ENCODE data around the gene MTR. TPM values are rescaled to one million over a fixed set of nuclear protein-coding genes. Genes with fewer than 3 reads are reported as not detected.

Gene MTR
- total RNA-seq, 1 donor from 2014 or later: 37.1 TPM

DNA sequence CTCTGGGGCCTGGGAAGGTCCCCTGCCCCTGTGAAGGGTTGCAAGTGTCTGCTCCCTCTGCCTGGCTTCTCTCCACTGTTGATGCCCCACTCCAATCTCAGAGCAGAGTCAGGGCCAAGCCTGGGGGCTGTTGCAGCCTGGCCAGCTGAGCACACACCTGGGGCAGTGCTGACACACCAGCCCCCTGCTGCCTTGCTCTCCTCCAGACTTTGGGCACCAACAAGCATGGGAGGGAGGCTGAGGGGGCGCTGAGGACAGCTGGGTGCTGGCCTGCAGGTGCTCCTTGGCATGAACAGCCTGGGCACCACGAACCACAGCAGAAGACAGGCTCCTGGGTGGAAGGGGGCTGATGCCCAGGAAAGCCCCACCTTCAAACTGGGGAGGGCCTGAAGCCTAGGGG lies 9.6 kb upstream of the MTR start:
- intact Hi-C loops (cut with micrococcal nuclease): no loop called here
- ATAC-seq (ENCODE audit: low read depth): no peak
- peaks cover 15% of the 10 kb centered on the region for H3K27me3 Mint-ChIP-seq
- H3K4me3 Mint-ChIP-seq: no peak overlapping the region
- CTCF ChIA-PET: no interaction called here
- H3K4me1 Mint-ChIP-seq: no peaks in the 10 kb centered on the region
- no peak for DNase-seq
- POLR2A ChIA-PET: no interaction called here
- H3K36me3 Mint-ChIP-seq (ENCODE audit: low read depth): no peaks in the 10 kb centered on the region
- H3K27ac Mint-ChIP-seq: no peak overlapping the region
- no peaks in the 10 kb centered on the region for H3K9me3 Mint-ChIP-seq
- TF ChIP-seq, protein P1, sequence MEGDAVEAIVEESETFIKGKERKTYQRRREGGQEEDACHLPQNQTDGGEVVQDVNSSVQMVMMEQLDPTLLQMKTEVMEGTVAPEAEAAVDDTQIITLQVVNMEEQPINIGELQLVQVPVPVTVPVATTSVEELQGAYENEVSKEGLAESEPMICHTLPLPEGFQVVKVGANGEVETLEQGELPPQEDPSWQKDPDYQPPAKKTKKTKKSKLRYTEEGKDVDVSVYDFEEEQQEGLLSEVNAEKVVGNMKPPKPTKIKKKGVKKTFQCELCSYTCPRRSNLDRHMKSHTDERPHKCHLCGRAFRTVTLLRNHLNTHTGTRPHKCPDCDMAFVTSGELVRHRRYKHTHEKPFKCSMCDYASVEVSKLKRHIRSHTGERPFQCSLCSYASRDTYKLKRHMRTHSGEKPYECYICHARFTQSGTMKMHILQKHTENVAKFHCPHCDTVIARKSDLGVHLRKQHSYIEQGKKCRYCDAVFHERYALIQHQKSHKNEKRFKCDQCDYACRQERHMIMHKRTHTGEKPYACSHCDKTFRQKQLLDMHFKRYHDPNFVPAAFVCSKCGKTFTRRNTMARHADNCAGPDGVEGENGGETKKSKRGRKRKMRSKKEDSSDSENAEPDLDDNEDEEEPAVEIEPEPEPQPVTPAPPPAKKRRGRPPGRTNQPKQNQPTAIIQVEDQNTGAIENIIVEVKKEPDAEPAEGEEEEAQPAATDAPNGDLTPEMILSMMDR (IDR thresholded peaks at IDR 0.05): no peak

DNA sequence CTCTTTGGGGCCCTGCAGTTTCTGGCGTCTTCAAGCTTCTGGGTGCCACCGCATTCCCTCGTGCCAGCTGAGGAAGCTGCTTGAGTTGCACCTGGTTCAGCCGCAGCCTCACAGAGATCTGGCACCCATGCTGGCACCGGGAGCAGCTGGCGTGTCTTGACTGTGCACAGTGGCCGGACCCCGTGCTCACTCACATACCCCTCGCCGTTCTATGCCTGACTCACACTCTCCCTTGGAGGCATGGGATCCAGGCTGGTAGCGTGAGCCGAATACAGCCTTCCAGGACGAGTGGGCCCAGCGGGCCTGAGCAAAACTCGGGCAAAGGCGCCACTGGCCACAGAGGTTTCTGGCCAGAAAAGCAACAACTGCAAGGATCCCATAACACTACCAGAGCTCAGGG lies 8.6 kb upstream of the MTR start:
- ChIA-PET POLR2A (interaction anchor here (1.5 kb wide), 1 partner anchor 9 kb away, joined by 3 read pairs; the partner anchor contains the start of gene MTR), CTCF (no interaction called here)
- Mint-ChIP-seq H3K9me3 (no peaks in the 10 kb centered on the region), H3K4me3 (no peak overlapping the region), H3K27ac (no peak overlapping the region), H3K4me1 (no peaks in the 10 kb centered on the region), H3K27me3 (peaks cover 14% of the 10 kb centered on the region), H3K36me3 (ENCODE audit: low read depth) (no peaks in the 10 kb centered on the region)
- intact Hi-C loops (cut with micrococcal nuclease): no loop called here
- ATAC-seq (ENCODE audit: low read depth): no peak
- TF ChIP-seq, protein P1 (IDR thresholded peaks at IDR 0.05): no peak
- no peak for DNase-seq

DNA sequence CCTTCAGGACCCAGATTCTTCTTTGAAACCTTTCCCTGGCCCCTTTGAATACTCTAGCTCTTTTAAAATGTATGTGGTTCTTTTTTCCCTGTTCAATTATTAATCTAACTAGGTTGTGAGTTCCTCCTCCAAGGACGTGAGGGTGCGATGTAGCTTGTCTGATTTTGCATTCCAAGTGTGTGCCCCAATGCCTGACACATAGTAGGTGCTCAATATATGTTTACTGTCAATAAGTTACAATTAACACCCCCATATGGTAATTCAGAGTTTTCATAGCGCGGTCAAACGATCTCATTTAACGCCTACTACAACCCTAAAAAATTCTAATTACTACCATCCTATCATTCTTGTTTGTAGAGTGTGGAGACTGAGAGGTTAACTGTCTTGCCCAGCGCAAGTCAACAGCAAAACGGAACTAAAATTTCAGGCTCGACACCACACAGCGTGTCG lies 482 bp upstream of the MTR start:
- ATAC-seq (ENCODE audit: low read depth): no peak
- no peaks in the 10 kb centered on the region for H3K9me3 Mint-ChIP-seq
- peak overlapping the region; percentile 98 for H3K27ac Mint-ChIP-seq
- peaks cover 2% of the 10 kb centered on the region for H3K27me3 Mint-ChIP-seq
- POLR2A ChIA-PET: interaction anchor here (0.9 to 1.6 kb wide), 4 partner anchors 8 to 820 kb away, joined by 3 to 7 read pairs (median 3); partner anchors contain the start of gene HEATR1
- intact Hi-C loops (cut with micrococcal nuclease): loop anchor here (1.0 to 10.0 kb wide), 6 partner anchors 190 to 1290 kb away; partner anchors contain the start of genes B3GALNT2, GPR137B and HEATR1
- H3K4me1 Mint-ChIP-seq: peaks cover 36% of the 10 kb centered on the region
- no peak for DNase-seq
- CTCF ChIA-PET: interaction anchor here (0.9 to 1.5 kb wide), 2 partner anchors 35 to 190 kb away, joined by 4 to 5 read pairs; partner anchors contain the start of gene HEATR1
- TF ChIP-seq, protein P1 (IDR thresholded peaks at IDR 0.05): no peak
- peaks cover 12% of the 10 kb centered on the region for H3K36me3 Mint-ChIP-seq (ENCODE audit: low read depth)
- peak overlapping the region; percentile 97 for H3K4me3 Mint-ChIP-seq

DNA sequence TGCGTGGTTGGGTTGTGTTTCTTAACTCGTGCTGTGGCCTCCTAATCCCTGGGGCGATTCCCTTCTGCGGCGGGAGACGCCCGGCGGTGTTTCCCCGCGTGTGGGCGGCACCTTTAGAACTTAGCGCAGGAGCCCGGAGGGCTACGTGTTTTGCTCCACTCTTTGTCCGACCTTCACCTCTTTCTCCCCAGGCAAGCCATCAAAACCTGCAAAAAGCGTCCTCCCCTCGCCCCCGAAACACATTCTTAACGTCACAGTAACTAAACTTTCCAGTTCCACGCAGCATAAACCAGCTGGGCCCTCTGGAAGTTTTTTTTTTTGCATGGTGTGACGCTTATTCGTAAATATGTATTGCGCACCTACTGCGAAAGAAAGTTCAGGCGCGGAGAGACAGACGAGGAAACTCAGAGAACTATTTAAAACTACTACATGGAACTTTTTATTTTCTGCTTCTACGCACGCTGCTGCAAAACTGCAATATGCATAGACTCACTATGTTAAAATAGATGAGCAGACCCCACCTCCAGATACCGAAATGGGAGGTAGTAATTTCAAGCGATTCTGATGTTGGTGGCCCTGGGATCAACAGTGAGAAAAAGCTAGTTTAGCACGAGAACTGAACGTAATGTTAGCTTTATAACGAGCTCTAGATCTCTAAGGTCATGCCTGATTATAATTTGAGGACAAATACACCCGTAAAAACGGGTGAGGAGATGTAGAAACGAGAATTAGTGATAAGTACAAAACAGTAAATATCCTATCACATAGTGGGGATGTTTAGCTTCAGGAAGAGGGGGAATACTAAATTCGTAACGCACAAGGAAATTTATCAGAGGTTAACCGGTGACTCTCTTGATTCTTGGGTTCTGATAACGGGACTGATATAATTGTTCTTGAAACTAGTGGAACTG lies 920 bp downstream of the MTR start:
- no peaks in the 10 kb centered on the region for H3K9me3 Mint-ChIP-seq
- peak overlapping the region; percentile 98 for H3K27ac Mint-ChIP-seq
- ATAC-seq (ENCODE audit: low read depth): no peak
- no peak for DNase-seq
- TF ChIP-seq, protein P1 (IDR thresholded peaks at IDR 0.05): no peak
- peaks cover 15% of the 10 kb centered on the region for H3K36me3 Mint-ChIP-seq (ENCODE audit: low read depth)
- peaks cover 2% of the 10 kb centered on the region for H3K27me3 Mint-ChIP-seq
- H3K4me1 Mint-ChIP-seq: peaks cover 47% of the 10 kb centered on the region
- intact Hi-C loops (cut with micrococcal nuclease): loop anchor here (1.0 to 10.0 kb wide), 6 partner anchors 192 to 1291 kb away; partner anchors contain the start of genes B3GALNT2, GPR137B and HEATR1
- CTCF ChIA-PET: no interaction called here
- peak overlapping the region; percentile 97 for H3K4me3 Mint-ChIP-seq
- POLR2A ChIA-PET: interaction anchor here (0.8 kb wide), 1 partner anchor 16 kb away, joined by 3 read pairs; no protein-coding TSS in a partner anchor

DNA sequence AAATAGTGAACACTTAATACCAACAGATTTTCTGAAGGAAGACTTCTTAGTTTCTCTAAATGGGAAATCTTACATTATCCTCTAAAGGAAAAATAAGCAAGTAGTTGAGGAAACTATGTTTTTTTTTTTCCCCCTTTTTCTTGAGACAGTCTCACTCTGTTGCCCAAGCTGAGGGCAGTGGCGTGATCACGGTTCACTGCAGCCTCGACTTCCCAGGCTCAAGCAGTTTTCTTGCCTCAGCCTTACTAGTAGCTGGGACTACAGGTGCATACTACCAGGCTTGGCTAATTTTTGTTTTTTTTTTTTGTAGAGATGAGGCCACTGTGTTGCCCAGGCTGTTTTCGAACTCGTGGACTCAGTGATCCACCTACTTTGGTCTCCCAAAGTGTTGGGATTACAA lies 3.9 kb downstream of the MTR start:
- H3K27me3 Mint-ChIP-seq: no peaks in the 10 kb centered on the region
- no peak overlapping the region for H3K27ac Mint-ChIP-seq
- no peak for ATAC-seq (ENCODE audit: low read depth)
- no peak overlapping the region for H3K4me3 Mint-ChIP-seq
- intact Hi-C loops (cut with micrococcal nuclease): loop anchor here (10.0 kb wide), 1 partner anchor 1294 kb away; the partner anchor contains the start of gene B3GALNT2
- DNase-seq: no peak
- ChIA-PET POLR2A (no interaction called here), CTCF (no interaction called here)
- peaks cover 27% of the 10 kb centered on the region for H3K36me3 Mint-ChIP-seq (ENCODE audit: low read depth)
- peaks cover 62% of the 10 kb centered on the region for H3K4me1 Mint-ChIP-seq
- TF ChIP-seq, protein P1 (IDR thresholded peaks at IDR 0.05): no peak
- H3K9me3 Mint-ChIP-seq: no peaks in the 10 kb centered on the region
